HepG2 (cell line): Measurements from ENCODE around the gene DNAJB11. TPM values are rescaled to one million over a fixed set of nuclear protein-coding genes. Genes with fewer than 3 reads are reported as not detected.

Source experiments
- ATF7-NPFF ChIP-seq: sonication (generic); formaldehyde crosslinking; IDR thresholded peaks from 2 replicates; pipeline ENCODE4 v1.8.1; 2023; ENCODE audit warnings: mild to moderate bottlenecking, low read depth, missing genetic modification reagents, moderate library complexity
- HDAC6 ChIP-seq: fragments of 200-600 bp; sonication (generic); IDR thresholded peaks from 2 replicates; pipeline ENCODE4 v1.7.0; 2017; ENCODE audit warnings: mild to moderate bottlenecking, antibody characterized with exemption, low read length, low read depth
- HNRNPLL ChIP-seq: fragments of 200-400 bp; formaldehyde crosslinking; IDR thresholded peaks from 2 replicates; pipeline ENCODE4 v1.6.1; 2017; ENCODE audit warnings: mild to moderate bottlenecking, low read depth, low read length; ENCODE audit not compliant: poor library complexity, severe bottlenecking
- HOMEZ ChIP-seq: IDR thresholded peaks from 2 replicates; pipeline ENCODE4 v1.6.1; 2016; ENCODE audit warnings: low read depth
- HOXA3 ChIP-seq: sonication (generic); formaldehyde crosslinking; IDR thresholded peaks from 2 replicates; pipeline ENCODE4 v1.5.0; 2020; ENCODE audit warnings: missing genetic modification reagents
- ISX ChIP-seq: sonication (generic); formaldehyde crosslinking; conservative IDR thresholded peaks from 2 replicates; pipeline ENCODE4 v1.5.0; 2020; ENCODE audit warnings: missing genetic modification reagents
- KDM6A ChIP-seq: IDR thresholded peaks from 2 replicates; pipeline ENCODE4 v1.6.1; 2016; ENCODE audit warnings: low read depth
- LCORL ChIP-seq, 2 experiments: fragments of 450-650 bp in 1 of 2; sonication (generic) in 1 of 2; formaldehyde crosslinking in 1 of 2; IDR thresholded peaks; 2 replicates each; pipeline versions ENCODE4 v1.5.0 to v1.6.1; 2017 to 2020; ENCODE audit warnings: antibody characterized with exemption in 1 of 2, missing genetic modification reagents in 1 of 2
- NR2C2 ChIP-seq: sonication (generic); formaldehyde crosslinking; IDR thresholded peaks from 2 replicates; pipeline ENCODE4 v1.4.0; 2020; ENCODE audit warnings: missing genetic modification reagents, mild to moderate bottlenecking, moderate library complexity, borderline replicate concordance
- ONECUT2 ChIP-seq: sonication (generic); formaldehyde crosslinking; IDR thresholded peaks from 2 replicates; pipeline ENCODE4 v1.4.0; 2020; ENCODE audit warnings: missing genetic modification reagents
- PCBP1 ChIP-seq: fragments of 200-400 bp; formaldehyde crosslinking; IDR thresholded peaks from 2 replicates; pipeline ENCODE4 v1.6.1; 2017; ENCODE audit warnings: mild to moderate bottlenecking, low read depth, low read length, borderline replicate concordance
- RARA ChIP-seq: IDR thresholded peaks from 2 replicates; pipeline ENCODE4 v1.6.1; 2016; ENCODE audit warnings: missing genetic modification reagents, missing compliant biosample characterization
- RORA ChIP-seq: sonication (generic); formaldehyde crosslinking; IDR thresholded peaks from 2 replicates; pipeline ENCODE4 v1.5.0; 2020; ENCODE audit warnings: mild to moderate bottlenecking, missing genetic modification reagents, moderate library complexity
- UBTF ChIP-seq: sonication (generic); formaldehyde crosslinking; IDR thresholded peaks from 2 replicates; pipeline ENCODE4 v1.4.0; 2020; ENCODE audit warnings: mild to moderate bottlenecking, missing genetic modification reagents
- ZNF274 ChIP-seq: sonication (generic); formaldehyde crosslinking; IDR thresholded peaks from 2 replicates; pipeline ENCODE4 v1.5.1; 2020; ENCODE audit warnings: mild to moderate bottlenecking, missing genetic modification reagents
- ZNF367 ChIP-seq: sonication (generic); formaldehyde crosslinking; IDR thresholded peaks from 2 replicates; pipeline ENCODE4 v1.4.0; 2020; ENCODE audit warnings: missing genetic modification reagents, borderline replicate concordance
- ZNF616 ChIP-seq: sonication (generic); formaldehyde crosslinking; IDR thresholded peaks from 2 replicates; pipeline ENCODE4 v1.5.0; 2020; ENCODE audit warnings: low read depth, mild to moderate bottlenecking, missing genetic modification reagents
- ZNF747 ChIP-seq: sonication (generic); formaldehyde crosslinking; IDR thresholded peaks from 2 replicates; pipeline ENCODE4 v1.8.1; 2023; ENCODE audit warnings: missing genetic modification reagents, mild to moderate bottlenecking, borderline replicate concordance
- polyA plus RNA-seq, 8 experiments: library from polyadenylated mRNA; depleted of rRNA in 3 of 8; stranded (reverse) in 7 of 8; unstranded in 1 of 8; fragments of >200 nt; fragmentation: Illumina TruSeq in 4 of 8; extraction: Trizol in 4 of 8; gene quantifications; 2 replicates each; pipeline versions ENCODE4 v1.2.1 to v1.2.3, GENCODE V29; 2011 to 2016; ENCODE audit warnings: low read depth in 4 of 8, missing spikeins in 1 of 8, mixed read lengths in 1 of 8; ENCODE audit not compliant: insufficient read depth in 1 of 8
- total RNA-seq, 5 experiments: library from RNA; depleted of rRNA; stranded (reverse); fragments of >200 nt; fragmentation: Illumina TruSeq; extraction: Trizol; gene quantifications; 2 replicates each; pipeline ENCODE4 v1.2.3, GENCODE V29; 2016; ENCODE audit warnings: low read depth in 1 of 5
- TF ChIP-seq, protein P1 (sequence below): sonication (generic); formaldehyde crosslinking; IDR thresholded peaks from 2 replicates; pipeline ENCODE4 v1.4.0; 2020; ENCODE audit warnings: missing genetic modification reagents, borderline replicate concordance
- TF ChIP-seq, protein P2 (sequence below): sonication (generic); formaldehyde crosslinking; IDR thresholded peaks from 2 replicates; pipeline ENCODE4 v1.9.0; 2021; ENCODE audit warnings: missing genetic modification reagents, mild to moderate bottlenecking, borderline replicate concordance

DNAJB11 gene
- total and polyA plus RNA-seq, 2 of the 13 experiments (the other 11 are each of a cell fraction or from before 2014, with no cell fraction given) = 41.0 to 132 TPM

GRCh38 chr3:186525369-186526255 lies 44.9 kb upstream of the DNAJB11 start (continued):
- TF ChIP-seq NR2C2 (no peak), ATF7-NPFF (CRISPR knock-in tag) (no peak), LCORL (IDR thresholded peaks at IDR 0.05) (no peak), LCORL (CRISPR knock-in tag; IDR thresholded peaks at IDR 0.05) (peak; percentile 56; the same call in 1 of the 2 replicates), HOMEZ (peak; percentile 47; the same call in 1 of the 2 replicates), UBTF (CRISPR knock-in tag) (no peak), ZNF616 (CRISPR knock-in tag) (no peak), ONECUT2 (CRISPR knock-in tag) (0 out of 2 replicates have a peak, but pooled peaks have one; percentile 63), PCBP1 (no peak), ZNF274 (CRISPR knock-in tag) (no peak), KDM6A (CRISPR knock-in tag) (0 out of 2 replicates have a peak, but pooled peaks have one; percentile 43), ISX (CRISPR knock-in tag) (no peak), RORA (CRISPR knock-in tag) (no peak), HDAC6 (no peak), ZNF747 (CRISPR knock-in tag) (no peak), HNRNPLL (no peak), HOXA3 (CRISPR knock-in tag) (peak; percentile 18; the same call in 1 of the 2 replicates), RARA (CRISPR knock-in tag) (peak; percentile 51), ZNF367 (CRISPR knock-in tag) (no peak)
- TF ChIP-seq, protein P1, sequence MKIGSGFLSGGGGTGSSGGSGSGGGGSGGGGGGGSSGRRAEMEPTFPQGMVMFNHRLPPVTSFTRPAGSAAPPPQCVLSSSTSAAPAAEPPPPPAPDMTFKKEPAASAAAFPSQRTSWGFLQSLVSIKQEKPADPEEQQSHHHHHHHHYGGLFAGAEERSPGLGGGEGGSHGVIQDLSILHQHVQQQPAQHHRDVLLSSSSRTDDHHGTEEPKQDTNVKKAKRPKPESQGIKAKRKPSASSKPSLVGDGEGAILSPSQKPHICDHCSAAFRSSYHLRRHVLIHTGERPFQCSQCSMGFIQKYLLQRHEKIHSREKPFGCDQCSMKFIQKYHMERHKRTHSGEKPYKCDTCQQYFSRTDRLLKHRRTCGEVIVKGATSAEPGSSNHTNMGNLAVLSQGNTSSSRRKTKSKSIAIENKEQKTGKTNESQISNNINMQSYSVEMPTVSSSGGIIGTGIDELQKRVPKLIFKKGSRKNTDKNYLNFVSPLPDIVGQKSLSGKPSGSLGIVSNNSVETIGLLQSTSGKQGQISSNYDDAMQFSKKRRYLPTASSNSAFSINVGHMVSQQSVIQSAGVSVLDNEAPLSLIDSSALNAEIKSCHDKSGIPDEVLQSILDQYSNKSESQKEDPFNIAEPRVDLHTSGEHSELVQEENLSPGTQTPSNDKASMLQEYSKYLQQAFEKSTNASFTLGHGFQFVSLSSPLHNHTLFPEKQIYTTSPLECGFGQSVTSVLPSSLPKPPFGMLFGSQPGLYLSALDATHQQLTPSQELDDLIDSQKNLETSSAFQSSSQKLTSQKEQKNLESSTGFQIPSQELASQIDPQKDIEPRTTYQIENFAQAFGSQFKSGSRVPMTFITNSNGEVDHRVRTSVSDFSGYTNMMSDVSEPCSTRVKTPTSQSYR (CRISPR knock-in tag) = peak; percentile 74; the same call in 1 of the 2 replicates
- TF ChIP-seq, protein P2, sequence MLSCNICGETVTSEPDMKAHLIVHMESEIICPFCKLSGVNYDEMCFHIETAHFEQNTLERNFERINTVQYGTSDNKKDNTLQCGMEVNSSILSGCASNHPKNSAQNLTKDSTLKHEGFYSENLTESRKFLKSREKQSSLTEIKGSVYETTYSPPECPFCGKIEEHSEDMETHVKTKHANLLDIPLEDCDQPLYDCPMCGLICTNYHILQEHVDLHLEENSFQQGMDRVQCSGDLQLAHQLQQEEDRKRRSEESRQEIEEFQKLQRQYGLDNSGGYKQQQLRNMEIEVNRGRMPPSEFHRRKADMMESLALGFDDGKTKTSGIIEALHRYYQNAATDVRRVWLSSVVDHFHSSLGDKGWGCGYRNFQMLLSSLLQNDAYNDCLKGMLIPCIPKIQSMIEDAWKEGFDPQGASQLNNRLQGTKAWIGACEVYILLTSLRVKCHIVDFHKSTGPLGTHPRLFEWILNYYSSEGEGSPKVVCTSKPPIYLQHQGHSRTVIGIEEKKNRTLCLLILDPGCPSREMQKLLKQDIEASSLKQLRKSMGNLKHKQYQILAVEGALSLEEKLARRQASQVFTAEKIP = no peak
